Right lobe of liver (tissue), 4 donors: ENCODE results near the gene NCK2.

Experiments
- POLR2A ChIP-seq: fragments of 450-650 bp; IDR thresholded peaks from one replicate; pipeline ENCODE4 v1.6.1; 2017; ENCODE audit warnings: antibody characterized with exemption, mild to moderate bottlenecking
- TF ChIP-seq, protein P1 (sequence below), 4 donors: fragments of 200-600 bp in 3 of 4; fragments of 450-650 bp in 1 of 4; IDR thresholded peaks; one replicate each; pipeline versions ENCODE4 v1.5.1 to v1.8.0; 2016 to 2022; ENCODE audit warnings: antibody characterized with exemption in 4 of 4, mild to moderate bottlenecking in 2 of 4
- donor health status: DM: no; HTN: no; CAD: no.
- donor health status: DM: no; HTN: no; CAD: no.
- donor health status: DM: no; HTN: yes; CAD: no.

DNA sequence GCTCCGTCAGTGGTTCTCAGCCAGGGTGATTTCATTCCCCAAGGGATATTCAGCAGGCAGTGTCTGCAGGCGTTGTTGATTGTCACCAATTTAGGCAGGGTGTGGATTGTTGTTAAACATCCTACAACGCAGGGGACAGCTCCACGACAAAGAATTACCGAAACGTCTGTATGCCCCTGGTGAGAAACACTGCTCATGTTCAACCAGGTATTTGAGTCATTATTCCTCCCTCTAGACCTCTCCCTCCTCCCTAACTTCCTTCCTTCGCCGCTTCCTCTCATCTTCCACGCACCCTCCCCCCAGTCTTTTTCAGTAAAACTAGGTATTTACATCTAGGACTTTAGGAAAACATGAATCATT, 50.8 kb downstream of the NCK2 start:
- TF ChIP-seq, protein P1, sequence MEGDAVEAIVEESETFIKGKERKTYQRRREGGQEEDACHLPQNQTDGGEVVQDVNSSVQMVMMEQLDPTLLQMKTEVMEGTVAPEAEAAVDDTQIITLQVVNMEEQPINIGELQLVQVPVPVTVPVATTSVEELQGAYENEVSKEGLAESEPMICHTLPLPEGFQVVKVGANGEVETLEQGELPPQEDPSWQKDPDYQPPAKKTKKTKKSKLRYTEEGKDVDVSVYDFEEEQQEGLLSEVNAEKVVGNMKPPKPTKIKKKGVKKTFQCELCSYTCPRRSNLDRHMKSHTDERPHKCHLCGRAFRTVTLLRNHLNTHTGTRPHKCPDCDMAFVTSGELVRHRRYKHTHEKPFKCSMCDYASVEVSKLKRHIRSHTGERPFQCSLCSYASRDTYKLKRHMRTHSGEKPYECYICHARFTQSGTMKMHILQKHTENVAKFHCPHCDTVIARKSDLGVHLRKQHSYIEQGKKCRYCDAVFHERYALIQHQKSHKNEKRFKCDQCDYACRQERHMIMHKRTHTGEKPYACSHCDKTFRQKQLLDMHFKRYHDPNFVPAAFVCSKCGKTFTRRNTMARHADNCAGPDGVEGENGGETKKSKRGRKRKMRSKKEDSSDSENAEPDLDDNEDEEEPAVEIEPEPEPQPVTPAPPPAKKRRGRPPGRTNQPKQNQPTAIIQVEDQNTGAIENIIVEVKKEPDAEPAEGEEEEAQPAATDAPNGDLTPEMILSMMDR (IDR thresholded peaks at IDR 0.05) = no peak
- no peak for TF ChIP-seq POLR2A
